ENCODE data around the gene MMP14. TPM values are rescaled to one million over a fixed set of nuclear protein-coding genes. Genes with fewer than 3 reads are reported as not detected.

MMP14 gene
- total RNA-seq, 2 experiments from 2014 or later, result 2.6 to 2.9 TPM

DNA sequence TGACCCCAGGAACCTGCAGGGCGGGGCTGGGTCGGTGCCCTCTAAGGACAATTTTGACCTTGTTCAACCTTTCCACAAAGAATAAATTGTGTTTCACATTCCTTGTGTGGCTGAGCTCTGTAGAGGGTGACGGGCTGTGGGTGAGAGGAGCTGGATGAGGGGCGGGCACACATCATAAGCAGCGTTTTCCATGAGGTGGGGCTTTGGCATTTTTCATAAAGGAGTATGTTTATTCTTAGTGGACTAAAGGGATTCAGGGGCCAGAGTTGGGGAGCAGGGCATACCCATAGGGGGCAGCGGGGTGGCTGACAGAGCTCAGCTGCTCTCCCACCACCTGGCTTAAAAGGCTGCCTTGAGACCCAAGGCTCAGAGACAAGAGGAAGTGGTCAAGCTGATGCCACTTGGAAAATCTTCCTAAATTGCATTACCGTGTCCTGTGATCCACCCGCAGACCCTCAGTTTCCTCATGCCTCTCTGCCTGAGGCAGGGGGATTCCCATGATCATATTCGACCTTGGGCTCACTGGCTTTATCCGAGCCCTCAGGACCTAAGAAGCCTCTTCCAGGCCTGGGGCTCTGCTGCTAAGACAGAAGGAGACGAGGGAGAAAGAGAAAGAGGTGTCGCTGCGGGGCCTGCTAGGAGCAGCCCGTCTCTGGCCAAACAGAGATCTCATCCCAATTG, 11.4 kb downstream of the MMP14 start:
- Histone ChIP-seq H3K27me3 (ENCODE audit: control insufficient read depth in 1 of 2, insufficient read depth in 2 of 2, low read length in 2 of 2) (peaks cover 0 to 2% of the 10 kb centered on the region in 2 experiments), H3K36me3 (ENCODE audit: insufficient read depth, low read length) (no peaks in the 10 kb centered on the region), H3K9me3 (ENCODE audit: control insufficient read depth in 1 of 2, insufficient read depth in 1 of 2, low read length in 2 of 2) (no peaks in the 10 kb centered on the region), H3K4me1 (ENCODE audit: insufficient read depth, low read length) (peaks cover 7% of the 10 kb centered on the region), H3K4me3 (ENCODE audit: low read length) (no peak overlapping the region), H3K27ac (ENCODE audit: low read depth in 1 of 2, low read length in 2 of 2) (no peak overlapping the region)
- no peak for TF ChIP-seq CTCF (IDR thresholded peaks at IDR 0.05)
- no peak overlapping the region for H3K27ac Mint-ChIP-seq
- ATAC-seq (ENCODE audit: poor library complexity) (no peak), DNase-seq (peak in 2 of 14 experiments; percentile 50 to 62)
- no peaks in the 10 kb centered on the region for H3K9me3 Mint-ChIP-seq
- peaks cover 2% of the 10 kb centered on the region for H3K4me1 Mint-ChIP-seq (ENCODE audit: low read depth)
- H3K4me3 Mint-ChIP-seq, result no peak overlapping the region
- H3K36me3 Mint-ChIP-seq (ENCODE audit: low read depth), result no peaks in the 10 kb centered on the region
- ChIA-PET POLR2A (no interaction called here), CTCF (no interaction called here)
- peaks cover 19% of the 10 kb centered on the region for H3K27me3 Mint-ChIP-seq
- intact Hi-C loops (cut with DNase I, micrococcal nuclease), result no loop called here

DNA sequence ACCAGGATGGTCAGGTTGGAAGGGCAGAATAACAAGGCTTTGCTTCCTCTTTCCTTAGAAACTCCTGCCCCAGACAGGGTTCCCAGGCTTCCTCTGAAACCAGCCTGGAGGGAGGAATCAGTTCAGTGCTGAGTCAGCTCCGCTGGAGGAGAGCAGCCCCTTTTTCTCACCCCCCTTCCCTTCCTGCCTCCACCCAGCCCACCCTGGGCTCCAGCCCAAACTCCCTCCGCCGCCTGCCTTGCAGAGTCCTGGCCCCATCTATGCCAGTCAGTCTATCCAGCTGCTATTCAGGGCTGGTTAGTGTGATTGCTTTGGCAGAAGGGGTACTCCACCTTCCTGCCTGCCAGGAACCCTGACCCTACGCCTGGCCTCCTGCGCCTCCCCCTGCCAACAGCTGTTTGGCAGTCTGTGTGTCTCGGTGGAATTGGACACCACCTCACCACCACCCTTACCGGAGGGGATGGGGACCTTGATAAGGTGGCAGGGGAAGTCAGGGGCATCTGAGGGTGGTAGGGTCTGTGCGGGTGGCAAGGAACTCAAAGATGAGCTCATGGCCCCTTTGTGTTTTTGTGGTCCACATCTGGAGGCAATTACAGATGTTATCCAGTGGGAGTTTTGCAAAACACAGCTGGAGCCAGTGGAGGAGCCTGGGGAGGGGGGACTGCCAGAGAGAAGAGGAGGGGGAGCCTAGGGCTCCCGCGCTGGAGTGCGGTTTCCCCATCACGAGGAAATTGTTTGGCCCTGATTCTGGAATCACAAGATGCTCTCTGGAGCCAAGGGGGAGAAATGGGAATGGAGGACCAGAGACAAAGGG, 12.2 kb downstream of the MMP14 start:
- peaks cover 14% of the 10 kb centered on the region for H3K27me3 Mint-ChIP-seq
- H3K4me1 ChIP-seq (ENCODE audit: insufficient read depth, low read length), result peaks cover 14% of the 10 kb centered on the region
- H3K36me3 Mint-ChIP-seq (ENCODE audit: low read depth), result no peaks in the 10 kb centered on the region
- ATAC-seq (ENCODE audit: poor library complexity) (no peak), DNase-seq (peak in 1 of 14 experiments; percentile 38)
- H3K36me3 ChIP-seq (ENCODE audit: insufficient read depth, low read length), result no peaks in the 10 kb centered on the region
- no peak for TF ChIP-seq CTCF (IDR thresholded peaks at IDR 0.05)
- no peak overlapping the region for H3K27ac Mint-ChIP-seq
- H3K4me3 Mint-ChIP-seq, result no peak overlapping the region
- CTCF ChIA-PET, result no interaction called here
- peaks cover 9% of the 10 kb centered on the region for H3K4me1 Mint-ChIP-seq (ENCODE audit: low read depth)
- intact Hi-C loops (cut with DNase I, micrococcal nuclease), result no loop called here
- H3K9me3 Mint-ChIP-seq, result no peaks in the 10 kb centered on the region
- POLR2A ChIA-PET, result no interaction called here
- no peak overlapping the region for H3K27ac ChIP-seq (ENCODE audit: low read depth in 1 of 2, low read length in 2 of 2)
- H3K4me3 ChIP-seq (ENCODE audit: low read length), result no peak overlapping the region
- H3K27me3 ChIP-seq (ENCODE audit: control insufficient read depth in 1 of 2, insufficient read depth in 2 of 2, low read length in 2 of 2), result peaks cover 0 to 2% of the 10 kb centered on the region in 2 experiments
- no peaks in the 10 kb centered on the region for H3K9me3 ChIP-seq (ENCODE audit: control insufficient read depth in 1 of 2, insufficient read depth in 1 of 2, low read length in 2 of 2)

DNA sequence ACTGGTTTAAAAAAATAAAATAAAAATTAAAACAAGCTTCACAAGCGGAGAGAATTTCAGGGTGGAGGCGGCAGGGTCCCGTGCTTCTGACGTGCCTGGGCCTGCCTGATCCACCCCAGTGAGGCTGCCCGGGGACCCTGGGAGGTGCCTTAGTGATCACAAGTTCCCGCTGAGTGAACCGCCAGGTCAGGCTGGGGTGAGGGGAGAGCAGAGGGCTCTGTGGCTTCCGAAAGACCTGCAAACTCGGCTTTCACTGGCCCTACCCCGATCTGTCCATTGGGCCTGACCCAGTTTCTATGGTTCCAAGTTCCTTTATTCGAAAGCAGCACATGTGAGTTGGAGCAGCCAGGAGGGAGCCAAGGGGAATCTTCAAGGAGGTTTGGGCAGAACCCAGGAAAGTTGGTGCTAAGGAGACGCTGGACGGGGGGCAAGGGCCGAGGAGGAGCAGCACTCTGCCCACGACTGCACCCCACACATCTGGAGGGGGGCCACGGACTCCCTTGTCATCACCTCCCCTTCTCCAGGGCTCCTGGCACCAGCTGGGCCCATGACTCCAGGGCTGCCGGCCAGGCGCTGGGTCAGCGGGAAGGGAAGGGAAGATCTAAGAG, 12.9 kb downstream of the MMP14 start:
- ATAC-seq (ENCODE audit: poor library complexity) (no peak), DNase-seq (no peak)
- Histone ChIP-seq H3K4me1 (ENCODE audit: insufficient read depth, low read length) (peaks cover 16% of the 10 kb centered on the region), H3K36me3 (ENCODE audit: insufficient read depth, low read length) (no peaks in the 10 kb centered on the region), H3K27me3 (ENCODE audit: control insufficient read depth in 1 of 2, insufficient read depth in 2 of 2, low read length in 2 of 2) (peaks cover 0 to 2% of the 10 kb centered on the region in 2 experiments), H3K27ac (ENCODE audit: low read depth in 1 of 2, low read length in 2 of 2) (no peak overlapping the region), H3K4me3 (ENCODE audit: low read length) (no peak overlapping the region), H3K9me3 (ENCODE audit: control insufficient read depth in 1 of 2, insufficient read depth in 1 of 2, low read length in 2 of 2) (no peaks in the 10 kb centered on the region)
- ChIA-PET POLR2A (interaction anchor here (2.2 kb wide), 1 partner anchor 279 kb away, joined by 7 read pairs; no protein-coding TSS in a partner anchor), CTCF (interaction anchor here (6.7 kb wide), 1 partner anchor 26 kb away, joined by 67 read pairs; no protein-coding TSS in a partner anchor)
- Mint-ChIP-seq H3K27me3 (peaks cover 14% of the 10 kb centered on the region), H3K4me1 (ENCODE audit: low read depth) (peaks cover 11% of the 10 kb centered on the region), H3K4me3 (no peak overlapping the region), H3K36me3 (ENCODE audit: low read depth) (no peaks in the 10 kb centered on the region), H3K9me3 (no peaks in the 10 kb centered on the region), H3K27ac (no peak overlapping the region)
- intact Hi-C loops (cut with DNase I, micrococcal nuclease), result no loop called here
- TF ChIP-seq CTCF (IDR thresholded peaks at IDR 0.05), result no peak
